DMS114 treated with DMSO at 0.1 percent for 48 hours (cell line): ENCODE measurements around the gene PDHA1.

Experiments used
- DNase-seq: peaks from one replicate; lab custom pipeline; 2025; ENCODE audit not compliant: unreplicated experiment; lab: John Stamatoyannopoulos, UW

The PDHA1 gene

GRCh38 chrX:19373351-19373891, 29.7 kb downstream of the PDHA1 start:
- DNase-seq: no peak

DNA sequence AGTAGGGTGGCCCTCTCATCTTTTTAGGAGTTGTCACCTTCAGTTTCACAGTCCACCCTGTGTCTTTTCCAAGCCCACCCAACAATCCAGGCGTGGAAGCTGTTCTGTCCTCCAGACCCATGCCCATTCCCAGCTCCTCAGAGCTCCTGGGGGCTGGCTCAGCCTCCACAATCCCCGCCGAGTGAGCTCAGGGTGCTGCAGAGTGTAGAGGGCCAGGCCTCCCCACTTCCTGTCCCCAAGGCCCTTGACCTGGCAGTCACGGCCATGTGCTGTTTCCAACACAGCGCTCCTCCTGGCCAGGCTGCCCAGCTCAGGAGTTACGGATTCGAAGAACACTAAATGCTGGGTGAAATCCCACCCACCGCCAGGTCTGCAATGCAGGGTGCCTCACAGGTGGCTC, 31.8 kb downstream of the PDHA1 start:
- DNase-seq: no peak

GRCh38 chrX:19377799-19378198, 34.1 kb downstream of the PDHA1 start:
- DNase-seq: no peak

GRCh38 chrX:19381326-19381725, 37.6 kb downstream of the PDHA1 start:
- no peak for DNase-seq

- DNase-seq: no peak
Measured at GRCh38 chrX:19382555-19383145, 38.9 kb downstream of the PDHA1 start.

- no peak for DNase-seq
Measured at GRCh38 chrX:19386679-19387078, 43.0 kb downstream of the PDHA1 start.

GRCh38 chrX:19388064-19388679, 44.4 kb downstream of the PDHA1 start:
- no peak for DNase-seq

DNA sequence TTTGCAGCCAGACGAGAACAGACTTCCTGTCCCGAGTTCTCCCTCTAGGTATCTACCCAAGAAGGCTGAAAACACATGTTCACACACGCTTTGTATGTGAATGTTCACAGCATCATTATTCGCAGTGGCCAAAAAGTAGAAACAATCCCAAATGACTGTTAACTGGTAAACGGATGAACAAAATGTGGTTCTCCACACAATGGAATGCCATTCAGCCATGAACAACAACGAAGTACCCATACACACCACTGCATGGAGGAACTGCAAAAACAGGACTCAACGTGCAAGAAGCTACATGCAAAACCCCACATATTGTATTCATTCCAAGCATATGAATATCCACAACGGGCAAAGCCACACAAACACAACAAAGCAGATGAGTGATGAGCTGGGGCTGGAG, 45.0 kb downstream of the PDHA1 start:
- DNase-seq: no peak

- no peak for DNase-seq
Measured at GRCh38 chrX:19389227-19389845, 45.6 kb downstream of the PDHA1 start.

GRCh38 chrX:19392078-19392477, 48.4 kb downstream of the PDHA1 start:
- DNase-seq: no peak

DNA sequence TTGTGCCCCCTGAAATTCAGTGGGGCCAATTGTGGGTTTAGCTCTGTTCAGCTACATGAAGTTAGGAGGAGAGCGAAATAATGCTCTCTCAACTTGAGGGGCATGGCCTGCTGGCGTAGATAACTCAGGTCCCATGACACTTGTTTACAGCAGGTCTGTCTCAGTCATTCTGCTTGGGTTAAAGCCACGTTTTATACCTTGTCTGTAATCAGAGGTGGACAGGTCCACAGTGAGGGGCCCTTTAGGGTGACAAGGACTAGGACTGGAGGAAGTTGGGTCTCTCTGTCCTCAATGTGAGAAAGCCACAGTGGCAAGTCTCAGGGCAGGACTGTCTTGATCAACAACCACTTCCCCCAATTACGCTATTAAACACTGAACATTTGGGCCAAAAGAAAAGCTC, 49.0 kb downstream of the PDHA1 start:
- DNase-seq: no peak

- no peak for DNase-seq
Measured at GRCh38 chrX:19403696-19404095, 60.0 kb downstream of the PDHA1 start.

DNA sequence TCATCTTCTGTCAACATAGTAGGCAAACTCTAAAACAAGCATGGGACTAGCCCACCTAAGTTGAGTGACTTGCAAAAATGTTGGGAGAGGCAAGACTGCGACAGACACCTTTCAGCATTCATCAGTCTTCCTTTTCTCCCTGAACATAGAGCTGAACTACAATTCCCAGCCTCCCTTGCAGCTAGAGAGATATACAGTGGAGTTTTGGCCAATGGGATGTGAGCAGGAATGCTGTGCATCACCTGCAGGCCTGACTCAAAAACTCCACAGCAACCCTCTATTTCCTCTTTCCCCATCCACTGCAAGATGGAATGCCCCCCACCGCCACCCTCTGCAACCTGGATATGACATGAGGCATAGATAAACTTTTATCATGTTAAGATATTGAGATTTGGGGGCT, 66.5 kb downstream of the PDHA1 start:
- DNase-seq: no peak
